Measurements from ENCODE around the gene ADAMTSL2.

Gene ADAMTSL2

GRCh38 chr9:133558191-133559126 is 24.0 kb downstream of the ADAMTSL2 start:
- Histone ChIP-seq H3K4me1 (ENCODE audit: control insufficient read depth, low read length) (peaks cover 38% of the 10 kb centered on the region), H3K79me2 (ENCODE audit: control insufficient read depth, low read length) (no peaks in the 10 kb centered on the region), H3K36me3 (ENCODE audit: control insufficient read depth, low read length) (no peaks in the 10 kb centered on the region), H3K4me2 (ENCODE audit: low read length) (peak overlapping the region; percentile 69), H3K9me2 (replicated peaks; ENCODE audit: control insufficient read depth, low read length) (no peaks in the 10 kb centered on the region), H3F3A (ENCODE audit: control insufficient read depth, insufficient read depth) (no peaks in the 10 kb centered on the region), H3K4me3 (ENCODE audit: low read length) (peak overlapping the region; percentile 23), H3K9me3 (ENCODE audit: control insufficient read depth, insufficient read depth, low read length) (no peaks in the 10 kb centered on the region), H3K27ac (ENCODE audit: low read depth, low read length) (0 out of 2 replicates have a peak overlapping the region, but pooled peaks have one; percentile 6), H3K27me3 (ENCODE audit: control insufficient read depth, low read length) (peaks cover 8% of the 10 kb centered on the region), H4K20me1 (ENCODE audit: control insufficient read depth, insufficient read depth, low read depth, low read length) (no peaks in the 10 kb centered on the region)
- TF ChIP-seq CTCF (IDR thresholded peaks at IDR 0.05; ENCODE audit: low read depth, low read length, poor library complexity, severe bottlenecking): no peak
- TF ChIP-seq EZH2phosphoT487 (IDR thresholded peaks at IDR 0.05; ENCODE audit: borderline replicate concordance, low read length): no peak

GRCh38 chr9:133560311-133560710 is 25.8 kb downstream of the ADAMTSL2 start:
- Histone ChIP-seq H4K20me1 (ENCODE audit: control insufficient read depth, insufficient read depth, low read depth, low read length) (no peaks in the 10 kb centered on the region), H3K36me3 (ENCODE audit: control insufficient read depth, low read length) (no peaks in the 10 kb centered on the region), H3K27me3 (ENCODE audit: control insufficient read depth, low read length) (peaks cover 8% of the 10 kb centered on the region), H3K4me1 (ENCODE audit: control insufficient read depth, low read length) (peaks cover 39% of the 10 kb centered on the region), H3K79me2 (ENCODE audit: control insufficient read depth, low read length) (no peaks in the 10 kb centered on the region), H3K27ac (ENCODE audit: low read depth, low read length) (no peak overlapping the region), H3K9me2 (replicated peaks; ENCODE audit: control insufficient read depth, low read length) (no peaks in the 10 kb centered on the region), H3F3A (ENCODE audit: control insufficient read depth, insufficient read depth) (no peaks in the 10 kb centered on the region), H3K4me2 (ENCODE audit: low read length) (no peak overlapping the region), H3K9me3 (ENCODE audit: control insufficient read depth, insufficient read depth, low read length) (no peaks in the 10 kb centered on the region), H3K4me3 (ENCODE audit: low read length) (no peak overlapping the region)
- TF ChIP-seq CTCF (IDR thresholded peaks at IDR 0.05; ENCODE audit: low read depth, low read length, poor library complexity, severe bottlenecking) (no peak), EZH2phosphoT487 (IDR thresholded peaks at IDR 0.05; ENCODE audit: borderline replicate concordance, low read length) (no peak)

- H4K20me1 ChIP-seq (ENCODE audit: control insufficient read depth, insufficient read depth, low read depth, low read length): no peaks in the 10 kb centered on the region
- no peaks in the 10 kb centered on the region for H3K9me3 ChIP-seq (ENCODE audit: control insufficient read depth, insufficient read depth, low read length)
- H3F3A ChIP-seq (ENCODE audit: control insufficient read depth, insufficient read depth): no peaks in the 10 kb centered on the region
- no peaks in the 10 kb centered on the region for H3K36me3 ChIP-seq (ENCODE audit: control insufficient read depth, low read length)
- H3K27me3 ChIP-seq (ENCODE audit: control insufficient read depth, low read length): peaks cover 8% of the 10 kb centered on the region
- H3K79me2 ChIP-seq (ENCODE audit: control insufficient read depth, low read length): no peaks in the 10 kb centered on the region
- H3K9me2 ChIP-seq (replicated peaks; ENCODE audit: control insufficient read depth, low read length): no peaks in the 10 kb centered on the region
- H3K4me1 ChIP-seq (ENCODE audit: control insufficient read depth, low read length): peaks cover 38% of the 10 kb centered on the region
- no peak overlapping the region for H3K27ac ChIP-seq (ENCODE audit: low read depth, low read length)
- no peak overlapping the region for H3K4me3 ChIP-seq (ENCODE audit: low read length)
- TF ChIP-seq CTCF (IDR thresholded peaks at IDR 0.05; ENCODE audit: low read depth, low read length, poor library complexity, severe bottlenecking): no peak
- TF ChIP-seq EZH2phosphoT487 (IDR thresholded peaks at IDR 0.05; ENCODE audit: borderline replicate concordance, low read length): no peak
- H3K4me2 ChIP-seq (ENCODE audit: low read length): no peak overlapping the region
Measured at GRCh38 chr9:133560944-133561343, 26.4 kb downstream of the ADAMTSL2 start.

All from DOHH2 (cell line).